OCI-LY3 (cell line): Measurements from ENCODE around the gene C3orf20.

Experiments used
- EZH2phosphoT487 ChIP-seq: fragments of 200-600 bp; shearing (Covaris generic); IDR thresholded peaks from 2 replicates; pipeline ENCODE4 v1.6.1; 2018; ENCODE audit warnings: antibody characterized with exemption, mixed run types, low read depth
- TF ChIP-seq, protein P1 (sequence below): fragments of 200-600, 300-600 bp; sonication (generic); IDR thresholded peaks from 2 replicates; pipeline ENCODE4 v1.5.1; 2014; ENCODE audit warnings: antibody characterized with exemption, low read length, low read depth

DNA sequence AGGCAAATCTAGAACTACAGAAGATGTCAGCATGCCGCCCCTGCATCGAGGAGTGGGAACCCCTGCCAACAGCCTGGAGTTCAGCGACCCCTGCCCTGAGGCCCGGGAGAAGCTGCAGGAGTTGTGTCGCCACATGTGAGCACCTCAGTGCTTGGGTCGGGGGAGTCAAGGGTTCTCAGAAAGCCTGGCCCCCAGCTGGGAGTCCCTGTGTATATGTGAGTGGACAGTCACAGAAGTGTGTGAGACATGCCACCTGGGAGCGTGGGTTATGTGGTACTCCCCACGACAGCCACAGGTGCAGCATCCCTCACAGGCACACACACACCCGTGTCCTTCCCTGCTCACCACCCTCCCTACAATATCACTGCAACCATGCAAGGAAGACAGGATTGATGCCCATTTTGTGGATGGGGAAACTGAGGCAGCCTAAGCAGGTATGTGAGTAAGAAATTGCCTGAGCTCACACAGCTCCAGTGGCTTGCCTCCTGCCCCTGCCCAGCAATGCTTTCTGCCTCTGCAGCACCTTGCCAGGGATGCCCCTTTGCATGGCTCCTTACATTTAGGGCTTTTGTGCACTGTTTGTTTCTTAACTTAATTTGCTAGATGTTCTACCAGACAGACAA, 28.3 kb downstream of the C3orf20 start:
- TF ChIP-seq, protein P1, sequence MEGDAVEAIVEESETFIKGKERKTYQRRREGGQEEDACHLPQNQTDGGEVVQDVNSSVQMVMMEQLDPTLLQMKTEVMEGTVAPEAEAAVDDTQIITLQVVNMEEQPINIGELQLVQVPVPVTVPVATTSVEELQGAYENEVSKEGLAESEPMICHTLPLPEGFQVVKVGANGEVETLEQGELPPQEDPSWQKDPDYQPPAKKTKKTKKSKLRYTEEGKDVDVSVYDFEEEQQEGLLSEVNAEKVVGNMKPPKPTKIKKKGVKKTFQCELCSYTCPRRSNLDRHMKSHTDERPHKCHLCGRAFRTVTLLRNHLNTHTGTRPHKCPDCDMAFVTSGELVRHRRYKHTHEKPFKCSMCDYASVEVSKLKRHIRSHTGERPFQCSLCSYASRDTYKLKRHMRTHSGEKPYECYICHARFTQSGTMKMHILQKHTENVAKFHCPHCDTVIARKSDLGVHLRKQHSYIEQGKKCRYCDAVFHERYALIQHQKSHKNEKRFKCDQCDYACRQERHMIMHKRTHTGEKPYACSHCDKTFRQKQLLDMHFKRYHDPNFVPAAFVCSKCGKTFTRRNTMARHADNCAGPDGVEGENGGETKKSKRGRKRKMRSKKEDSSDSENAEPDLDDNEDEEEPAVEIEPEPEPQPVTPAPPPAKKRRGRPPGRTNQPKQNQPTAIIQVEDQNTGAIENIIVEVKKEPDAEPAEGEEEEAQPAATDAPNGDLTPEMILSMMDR, result no peak
- no peak for TF ChIP-seq EZH2phosphoT487
